Activated CD8-positive, alpha-beta T cell treated with anti-CD3 and anti-CD28 coated beads for 36 hours (primary cell): ENCODE measurements around the gene RABEP2. TPM values are rescaled to one million over a fixed set of nuclear protein-coding genes. Genes with fewer than 3 reads are reported as not detected.
"Not testable (repeated sequence)": the region's sequence is repeated elsewhere in the genome, so short reads cannot be mapped to it uniquely, and the experiment has no call there.

Experiments
- ATAC-seq: fragments of 200-7000 bp; cut with Tn5 transposase; one replicate; pipeline ENCODE4 v1.10.0; 2021; ENCODE audit warnings: mild to moderate bottlenecking, moderate library complexity
- CTCF ChIA-PET: fragments of 350-600 bp; sonication (Branson Sonifier 250); formaldehyde crosslinking; loops from one replicate; lab custom pipeline; 2021; ENCODE audit warnings: antibody characterized with exemption; lab: Charles Lee
- POLR2A ChIA-PET: fragments of 350-600 bp; sonication (Branson Sonifier 250); formaldehyde crosslinking; loops from one replicate; lab custom pipeline; 2021; ENCODE audit warnings: antibody characterized with exemption; lab: Charles Lee
- DNase-seq: peaks from one replicate; pipeline ENCODE4 v3.0.0-alpha.2; 2020
- H3K27ac Mint-ChIP-seq: one replicate; pipeline ENCODE4 v1.8.0; 2021; ENCODE audit warnings: mild to moderate bottlenecking, mixed read lengths
- H3K27me3 Mint-ChIP-seq: one replicate; pipeline ENCODE4 v1.8.0; 2021; ENCODE audit warnings: mixed read lengths
- H3K36me3 Mint-ChIP-seq: one replicate; pipeline ENCODE4 v1.8.0; 2021; ENCODE audit warnings: low read depth, mixed read lengths
- H3K4me1 Mint-ChIP-seq: one replicate; pipeline ENCODE4 v1.8.0; 2021; ENCODE audit warnings: low read depth, mixed read lengths
- H3K4me3 Mint-ChIP-seq: one replicate; pipeline ENCODE4 v1.8.0; 2021; ENCODE audit warnings: mild to moderate bottlenecking, moderate library complexity, mixed read lengths
- H3K9me3 Mint-ChIP-seq: one replicate; pipeline ENCODE4 v1.8.0; 2021; ENCODE audit warnings: mixed read lengths
- CTCF ChIP-seq: fragments of 200-600 bp; IDR thresholded peaks from one replicate; pipeline ENCODE4 v1.8.0; 2022; ENCODE audit warnings: antibody characterized with exemption, mild to moderate bottlenecking
- intact Hi-C: fragments of 100-400 bp; cut with micrococcal nuclease; formaldehyde crosslinking; loops from one replicate; pipeline ENCODE4 v1.10.0; 2022
- total RNA-seq, 2 experiments: library from RNA; stranded (reverse); gene quantifications; one replicate each; pipeline ENCODE4 v1.2.3, GENCODE V29; 2021

RABEP2 gene
- total RNA-seq, 2 experiments from 2014 or later = 13.1 to 14.0 TPM

- Mint-ChIP-seq H3K4me1 (peaks cover 2% of the 10 kb centered on the region), H3K36me3 (no peaks in the 10 kb centered on the region), H3K27me3 (no peaks in the 10 kb centered on the region), H3K4me3 (no peak overlapping the region), H3K9me3 (no peaks in the 10 kb centered on the region), H3K27ac (no peak overlapping the region)
- ChIA-PET POLR2A (no interaction called here), CTCF (no interaction called here)
- DNase-seq (no peak), ATAC-seq (no peak)
- intact Hi-C loops = no loop called here
- no peak for TF ChIP-seq CTCF
Measured at GRCh38 chr16:28897826-28898225, 27.2 kb downstream of the RABEP2 start.

- no peak for DNase-seq
- no peak for TF ChIP-seq CTCF
- H3K36me3 Mint-ChIP-seq = no peaks in the 10 kb centered on the region
- no peaks in the 10 kb centered on the region for H3K27me3 Mint-ChIP-seq
- no peak for ATAC-seq
- no peak overlapping the region for H3K27ac Mint-ChIP-seq
- intact Hi-C loops = no loop called here
- H3K4me1 Mint-ChIP-seq = no peaks in the 10 kb centered on the region
- ChIA-PET POLR2A (interaction anchor here (0.6 to 0.7 kb wide), 2 partner anchors 38 to 70 kb away, joined by 3 read pairs; no protein-coding TSS in a partner anchor), CTCF (interaction anchor here (1.9 kb wide), 1 partner anchor 50 kb away, joined by 8 read pairs; no protein-coding TSS in a partner anchor)
- no peaks in the 10 kb centered on the region for H3K9me3 Mint-ChIP-seq
- no peak overlapping the region for H3K4me3 Mint-ChIP-seq
Measured at GRCh38 chr16:28895609-28896008, 29.4 kb downstream of the RABEP2 start.

GRCh38 chr16:28893291-28893690, 31.7 kb downstream of the RABEP2 start:
- ATAC-seq = no peak
- H3K9me3 Mint-ChIP-seq = no peaks in the 10 kb centered on the region
- no peaks in the 10 kb centered on the region for H3K4me1 Mint-ChIP-seq
- DNase-seq = no peak
- no peak overlapping the region for H3K27ac Mint-ChIP-seq
- H3K36me3 Mint-ChIP-seq = no peaks in the 10 kb centered on the region
- CTCF ChIA-PET = no interaction called here
- no peak for TF ChIP-seq CTCF
- POLR2A ChIA-PET = no interaction called here
- H3K4me3 Mint-ChIP-seq = no peak overlapping the region
- H3K27me3 Mint-ChIP-seq = no peaks in the 10 kb centered on the region
- intact Hi-C loops = no loop called here

- no peaks in the 10 kb centered on the region for H3K9me3 Mint-ChIP-seq
- H3K36me3 Mint-ChIP-seq = no peaks in the 10 kb centered on the region
- no peaks in the 10 kb centered on the region for H3K4me1 Mint-ChIP-seq
- no peaks in the 10 kb centered on the region for H3K27me3 Mint-ChIP-seq
- no peak for DNase-seq
- TF ChIP-seq CTCF = no peak
- ATAC-seq = no peak
- no peak overlapping the region for H3K4me3 Mint-ChIP-seq
- ChIA-PET CTCF (no interaction called here), POLR2A (no interaction called here)
- intact Hi-C loops = no loop called here
- H3K27ac Mint-ChIP-seq = no peak overlapping the region
Measured at GRCh38 chr16:28891964-28892890, 32.8 kb downstream of the RABEP2 start.

GRCh38 chr16:28890355-28890754, 34.7 kb downstream of the RABEP2 start:
- H3K27ac Mint-ChIP-seq, intact Hi-C loops, DNase-seq, ATAC-seq, H3K36me3 Mint-ChIP-seq, H3K4me1 Mint-ChIP-seq, H3K9me3 Mint-ChIP-seq, H3K27me3 Mint-ChIP-seq, H3K4me3 Mint-ChIP-seq: not testable (repeated sequence)
- ChIA-PET CTCF (interaction anchor here (1.3 kb wide), 1 partner anchor 55 kb away, joined by 3 read pairs; no protein-coding TSS in a partner anchor), POLR2A (interaction anchor here (0.7 kb wide), 1 partner anchor 10 kb away, joined by 3 read pairs; no protein-coding TSS in a partner anchor)
